ENCODE results near the gene PLCH1.

DNA sequence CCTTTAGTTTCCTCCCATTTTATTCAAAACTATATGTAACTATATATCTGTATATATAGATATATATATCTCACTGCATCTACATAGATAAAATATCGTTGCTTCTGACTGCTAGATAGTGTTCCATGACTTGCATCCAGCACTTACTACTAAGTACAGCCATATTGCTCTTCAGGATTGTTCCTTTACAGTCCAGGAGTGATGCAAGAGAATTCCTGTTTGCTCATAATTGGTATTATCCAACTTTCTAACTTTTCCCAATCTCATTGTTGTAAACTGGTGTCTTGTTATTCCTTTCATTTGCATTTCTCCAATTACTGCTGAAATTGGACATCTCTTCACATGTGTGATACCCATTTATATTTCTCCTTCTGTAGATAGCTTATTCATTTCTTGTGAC is 351.6 kb downstream of the PLCH1 start:
- TF ChIP-seq JUNB (CRISPR knock-in tag; conservative IDR thresholded peaks at IDR 0.05), result no peak
- TF ChIP-seq KLF13 (tag; IDR thresholded peaks at IDR 0.05; ENCODE audit: borderline replicate concordance, low read depth), result no peak
- TF ChIP-seq SMARCA5 (IDR thresholded peaks at IDR 0.05), result no peak
- no peak for TF ChIP-seq ZNF311 (CRISPR knock-in tag; IDR thresholded peaks at IDR 0.05)
- TF ChIP-seq EGR1 (conservative IDR thresholded peaks at IDR 0.05), result no peak

All from K562 (cell line).